HepG2 (cell line): ENCODE measurements around the gene STIM1. TPM values are rescaled to one million over a fixed set of nuclear protein-coding genes. Genes with fewer than 3 reads are reported as not detected.

Experiments used
- ATAC-seq: fragments of 200-7000 bp; cut with Tn5 transposase; 3 replicates; pipeline ENCODE4 v1.9.1; 2020; ENCODE audit warnings: mild to moderate bottlenecking, moderate library complexity
- BruUV-seq: library from RNA; stranded (reverse); fragments of 400-500 nt; replicated peaks from 2 replicates; lab custom pipeline; 2021; lab: Mats Ljungman, UMichigan
- CTCF ChIA-PET: fragments of 300-600 bp; formaldehyde crosslinking; extraction: SDS; loops from one replicate; lab custom pipeline; 2021; ENCODE audit warnings: low total read pairs, inconsistent platforms, low intra/inter-chr PET ratio; lab: Yijun Ruan, JAX
- POLR2A ChIA-PET: fragments of 350-600 bp; sonication (Branson Sonifier 250); formaldehyde crosslinking; loops from one replicate; lab custom pipeline; 2020; ENCODE audit warnings: antibody characterized with exemption, inconsistent platforms; lab: Yijun Ruan, JAX
- DNase-seq: peaks from one replicate; pipeline ENCODE4 v3.0.0-alpha.2; 2015; ENCODE audit warnings: low spot score
- FAIRE-seq: peaks from 3 replicates; lab custom pipeline; 2011; peaks lifted over from hg19 to GRCh38; lab: Jason Lieb, UNC
- H2AFZ ChIP-seq: one replicate; pipeline ENCODE4 v1.6.1; 2011; ENCODE audit warnings: low read length, inconsistent platforms
- H3K27ac ChIP-seq: fragments of 300-600 bp; 3 replicates; pipeline ENCODE4 v1.8.0; 2011; ENCODE audit warnings: mixed run types, mild to moderate bottlenecking, mixed read lengths, low read length, inconsistent platforms; ENCODE audit not compliant: insufficient read depth; ENCODE audit errors: extremely low read length
- H3K27me3 ChIP-seq, 2 experiments: fragments of 200-600 bp in 1 of 2; 2 replicates in 1 of 2; 3 replicates in 1 of 2; pipeline versions ENCODE4 v1.6.0 to v1.8.0; 2011; ENCODE audit warnings: low read length in 2 of 2, mild to moderate bottlenecking in 2 of 2, moderate library complexity in 2 of 2, inconsistent platforms in 1 of 2; ENCODE audit not compliant: insufficient read depth in 2 of 2, control insufficient read depth in 1 of 2
- H3K36me3 ChIP-seq, 2 experiments: fragments of 200-600 bp in 1 of 2; replicated peaks in 1 of 2; 2 replicates in 1 of 2; 3 replicates in 1 of 2; pipeline versions ENCODE4 v1.5.1 to v1.8.0; 2011; ENCODE audit warnings: low read length in 2 of 2, inconsistent platforms in 1 of 2; ENCODE audit not compliant: insufficient read depth in 2 of 2, control insufficient read depth in 1 of 2
- H3K4me1 ChIP-seq: 2 replicates; pipeline ENCODE4 v1.5.1; 2012; ENCODE audit warnings: low read length, inconsistent platforms; ENCODE audit not compliant: insufficient read depth
- H3K4me2 ChIP-seq: 2 replicates; pipeline ENCODE4 v1.6.0; 2011; ENCODE audit warnings: low read depth, low read length, inconsistent platforms
- H3K4me3 ChIP-seq, 3 experiments: fragments of 200-600 bp in 1 of 3; sonication (generic), shearing (Covaris generic) in 1 of 3; replicated peaks in 1 of 3; 2 replicates each; pipeline ENCODE4 v1.5.1; 2011 to 2016; ENCODE audit warnings: low read length in 3 of 3, inconsistent platforms in 2 of 3, low read depth in 2 of 3, mild to moderate bottlenecking in 2 of 3, control low read depth in 1 of 3, mixed read lengths in 1 of 3; ENCODE audit not compliant: insufficient read depth in 1 of 3
- H3K79me2 ChIP-seq: one replicate; pipeline ENCODE4 v1.6.1; 2011; ENCODE audit warnings: low read length, inconsistent platforms; ENCODE audit not compliant: insufficient read depth
- H3K9ac ChIP-seq: 2 replicates; pipeline ENCODE4 v1.6.0; 2011; ENCODE audit warnings: mild to moderate bottlenecking, low read depth, low read length, inconsistent platforms; ENCODE audit not compliant: insufficient read depth
- H3K9me3 ChIP-seq: 2 replicates; pipeline ENCODE4 v1.5.1; 2012; ENCODE audit warnings: mild to moderate bottlenecking, low read length
- H4K20me1 ChIP-seq: 2 replicates; pipeline ENCODE4 v1.6.0; 2011; ENCODE audit warnings: inconsistent platforms, mild to moderate bottlenecking, low read length, moderate library complexity; ENCODE audit not compliant: insufficient read depth
- AHDC1 ChIP-seq: sonication (generic); formaldehyde crosslinking; IDR thresholded peaks from 2 replicates; pipeline ENCODE4 v1.5.1; 2020; ENCODE audit warnings: mild to moderate bottlenecking, missing genetic modification reagents, borderline replicate concordance
- KIAA2018 ChIP-seq: sonication (generic); formaldehyde crosslinking; IDR thresholded peaks from 2 replicates; pipeline ENCODE4 v1.5.0; 2020; ENCODE audit warnings: mild to moderate bottlenecking, missing genetic modification reagents, borderline replicate concordance
- NBN ChIP-seq: fragments of 450-650 bp; conservative IDR thresholded peaks from 2 replicates; pipeline ENCODE4 v1.6.1; 2017
- NR2F2 ChIP-seq: IDR thresholded peaks from 2 replicates; pipeline ENCODE4 v1.6.1; 2012; ENCODE audit warnings: low read depth, inconsistent platforms, borderline replicate concordance
- ZEB1 ChIP-seq: IDR thresholded peaks from 2 replicates; pipeline ENCODE4 v1.6.1; 2012; ENCODE audit warnings: mild to moderate bottlenecking, low read depth, inconsistent platforms; ENCODE audit not compliant: insufficient replicate concordance
- ZNF33B ChIP-seq: sonication (generic); formaldehyde crosslinking; IDR thresholded peaks from 2 replicates; pipeline ENCODE4 v1.5.1; 2020; ENCODE audit warnings: mild to moderate bottlenecking, missing genetic modification reagents
- ZNF615 ChIP-seq: sonication (generic); formaldehyde crosslinking; IDR thresholded peaks from 2 replicates; pipeline ENCODE4 v1.5.0; 2020; ENCODE audit warnings: mild to moderate bottlenecking, missing genetic modification reagents, borderline replicate concordance
- WGBS: methylation state at CpG from one replicate; pipeline ENCODE4 v1.1.6; 2017; ENCODE audit warnings: low lambda C conversion rate; 5-methylcytosine and 5-hydroxymethylcytosine counted together
- in situ Hi-C: cut with HindIII; loops from 2 replicates; pipeline ENCODE4 v1.10.0; 2017; ENCODE audit warnings: low pct_unique_long_range_greater_than_20kb; ENCODE audit not compliant: extremely low pct_ligation_motif_present
- intact Hi-C: fragments of 100-400 bp; cut with micrococcal nuclease; formaldehyde crosslinking; loops from one replicate; pipeline ENCODE4 v1.10.0; 2022; ENCODE audit not compliant: unreplicated experiment
- polyA plus RNA-seq, 8 experiments: library from polyadenylated mRNA; depleted of rRNA in 3 of 8; stranded (reverse) in 7 of 8; unstranded in 1 of 8; fragments of >200 nt; fragmentation: Illumina TruSeq in 4 of 8; extraction: Trizol in 4 of 8; gene quantifications; 2 replicates each; pipeline versions ENCODE4 v1.2.1 to v1.2.3, GENCODE V29; 2011 to 2016; ENCODE audit warnings: low read depth in 4 of 8, missing spikeins in 1 of 8, mixed read lengths in 1 of 8; ENCODE audit not compliant: insufficient read depth in 1 of 8
- total RNA-seq, 5 experiments: library from RNA; depleted of rRNA; stranded (reverse); fragments of >200 nt; fragmentation: Illumina TruSeq; extraction: Trizol; gene quantifications; 2 replicates each; pipeline ENCODE4 v1.2.3, GENCODE V29; 2016; ENCODE audit warnings: low read depth in 1 of 5
- TF ChIP-seq, protein P1 (sequence below): sonication (generic); formaldehyde crosslinking; IDR thresholded peaks from 2 replicates; pipeline ENCODE4 v1.4.0; 2020; ENCODE audit warnings: mild to moderate bottlenecking, missing genetic modification reagents, borderline replicate concordance

The STIM1 gene
- total and polyA plus RNA-seq, 2 of the 13 experiments (the other 11 are each of a cell fraction or from before 2014, with no cell fraction given), result 19.2 to 28.5 TPM

DNA sequence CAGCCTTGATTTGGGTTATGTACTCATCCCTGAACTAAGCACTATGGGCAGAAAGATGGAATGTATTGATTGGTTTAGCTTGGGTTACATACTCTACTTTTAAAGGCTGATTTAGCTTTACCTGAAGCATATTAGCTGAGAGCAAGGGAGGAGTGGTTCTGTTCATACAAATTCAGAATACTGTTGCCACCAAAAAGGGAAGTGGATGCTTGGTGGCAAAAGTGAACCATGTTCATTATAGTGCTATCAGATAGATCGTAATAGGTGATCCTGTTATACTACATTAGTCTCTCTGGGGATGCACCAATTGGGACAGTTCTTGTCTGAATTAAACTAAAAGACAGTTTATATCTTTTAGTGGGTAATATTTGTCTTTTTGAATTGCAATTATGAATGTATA, 194.7 kb downstream of the STIM1 start:
- Histone ChIP-seq H3K27ac (no peak overlapping the region), H3K79me2 (no peaks in the 10 kb centered on the region), H3K9me3 (no peaks in the 10 kb centered on the region), H3K36me3 (peaks cover 1 to 4% of the 10 kb centered on the region in 2 experiments; a peak in 4 of 5 replicates), H3K4me2 (no peak overlapping the region), H3K4me3 (no peak overlapping the region), H2AFZ (no peak overlapping the region), H4K20me1 (no peaks in the 10 kb centered on the region), H3K9ac (no peak overlapping the region), H3K4me1 (peaks cover 13% of the 10 kb centered on the region), H3K27me3 (no peaks in the 10 kb centered on the region)
- ChIA-PET CTCF (no interaction called here), POLR2A (no interaction called here)
- intact Hi-C loops (no loop called here), in situ Hi-C loops (no loop called here)
- TF ChIP-seq KIAA2018 (CRISPR knock-in tag), result no peak
- TF ChIP-seq AHDC1 (CRISPR knock-in tag), result no peak
- TF ChIP-seq ZNF33B (CRISPR knock-in tag), result no peak
- TF ChIP-seq NR2F2, result no peak
- TF ChIP-seq ZNF615 (CRISPR knock-in tag), result no peak
- no peak for TF ChIP-seq NBN
- TF ChIP-seq, protein P1, sequence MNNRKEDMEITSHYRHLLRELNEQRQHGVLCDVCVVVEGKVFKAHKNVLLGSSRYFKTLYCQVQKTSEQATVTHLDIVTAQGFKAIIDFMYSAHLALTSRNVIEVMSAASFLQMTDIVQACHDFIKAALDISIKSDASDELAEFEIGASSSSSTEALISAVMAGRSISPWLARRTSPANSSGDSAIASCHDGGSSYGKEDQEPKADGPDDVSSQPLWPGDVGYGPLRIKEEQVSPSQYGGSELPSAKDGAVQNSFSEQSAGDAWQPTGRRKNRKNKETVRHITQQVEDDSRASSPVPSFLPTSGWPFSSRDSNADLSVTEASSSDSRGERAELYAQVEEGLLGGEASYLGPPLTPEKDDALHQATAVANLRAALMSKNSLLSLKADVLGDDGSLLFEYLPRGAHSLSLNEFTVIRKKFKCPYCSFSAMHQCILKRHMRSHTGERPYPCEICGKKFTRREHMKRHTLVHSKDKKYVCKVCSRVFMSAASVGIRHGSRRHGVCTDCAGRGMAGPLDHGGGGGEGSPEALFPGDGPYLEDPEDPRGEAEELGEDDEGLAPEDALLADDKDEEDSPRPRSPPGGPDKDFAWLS (CRISPR knock-in tag), result no peak
- no peak for TF ChIP-seq ZEB1
- ATAC-seq, result no peak
- 100% methylated on average over 1 of the region's 1 CpG for WGBS
- no peak for FAIRE-seq
- DNase-seq, result no peak
- BruUV-seq, result no TSS peak
